ENCODE data around the gene SIRPB2.

GRCh38 chr20:1467355-1468116 lies 23.7 kb downstream of the SIRPB2 start:
- TF ChIP-seq CTCF (IDR thresholded peaks at IDR 0.05) (no peak), POLR2A (IDR thresholded peaks at IDR 0.05) (no peak)
